HUES48 (cell line): Measurements from ENCODE around the gene B4GALT1.

ENCODE experiments used
- H3K27ac ChIP-seq: one replicate; pipeline ENCODE4 v1.7.0; 2013; ENCODE audit warnings: low read depth, low read length, inconsistent platforms
- H3K27me3 ChIP-seq: 2 replicates; pipeline ENCODE4 v1.6.1; 2013; ENCODE audit warnings: mild to moderate bottlenecking, low read length; ENCODE audit not compliant: control insufficient read depth, insufficient read depth
- H3K36me3 ChIP-seq: 2 replicates; pipeline ENCODE4 v1.6.1; 2013; ENCODE audit warnings: low read length; ENCODE audit not compliant: control insufficient read depth, insufficient read depth
- H3K4me1 ChIP-seq: 2 replicates; pipeline ENCODE4 v1.6.1; 2013; ENCODE audit warnings: mild to moderate bottlenecking, low read length; ENCODE audit not compliant: control insufficient read depth, insufficient read depth
- H3K4me3 ChIP-seq: 2 replicates; pipeline ENCODE4 v1.5.1; 2013; ENCODE audit warnings: mild to moderate bottlenecking, low read depth, low read length
- H3K9ac ChIP-seq: 2 replicates; pipeline ENCODE4 v1.6.1; 2013; ENCODE audit warnings: mild to moderate bottlenecking, low read depth, low read length, moderate library complexity
- H3K9me3 ChIP-seq: 2 replicates; pipeline ENCODE4 v1.6.1; 2013; ENCODE audit warnings: low read length; ENCODE audit not compliant: control insufficient read depth, insufficient read depth

Gene B4GALT1

GRCh38 chr9:33106372-33106771 lies 60.8 kb downstream of the B4GALT1 start:
- H3K4me1 ChIP-seq: peaks cover 9% of the 10 kb centered on the region; the same call in 1 of the 2 replicates
- H3K36me3 ChIP-seq: no peaks in the 10 kb centered on the region
- H3K9ac ChIP-seq: no peak overlapping the region
- H3K9me3 ChIP-seq: no peaks in the 10 kb centered on the region
- H3K27me3 ChIP-seq: no peaks in the 10 kb centered on the region
- H3K27ac ChIP-seq: no peak overlapping the region
- H3K4me3 ChIP-seq: no peak overlapping the region

- no peaks in the 10 kb centered on the region for H3K27me3 ChIP-seq
- no peaks in the 10 kb centered on the region for H3K9me3 ChIP-seq
- H3K27ac ChIP-seq: no peak overlapping the region
- no peaks in the 10 kb centered on the region for H3K36me3 ChIP-seq
- no peak overlapping the region for H3K4me3 ChIP-seq
- no peak overlapping the region for H3K9ac ChIP-seq
- peaks cover 9% of the 10 kb centered on the region; the same call in 1 of the 2 replicates for H3K4me1 ChIP-seq
These were observed 61.2 kb downstream of the B4GALT1 start for GRCh38 chr9:33105959-33106358.

GRCh38 chr9:33105504-33105903 lies 61.6 kb downstream of the B4GALT1 start:
- H3K9me3 ChIP-seq: no peaks in the 10 kb centered on the region
- no peak overlapping the region for H3K4me3 ChIP-seq
- no peaks in the 10 kb centered on the region for H3K36me3 ChIP-seq
- no peak overlapping the region for H3K27ac ChIP-seq
- peaks cover 9% of the 10 kb centered on the region; the same call in 1 of the 2 replicates for H3K4me1 ChIP-seq
- H3K27me3 ChIP-seq: no peaks in the 10 kb centered on the region
- H3K9ac ChIP-seq: no peak overlapping the region

DNA sequence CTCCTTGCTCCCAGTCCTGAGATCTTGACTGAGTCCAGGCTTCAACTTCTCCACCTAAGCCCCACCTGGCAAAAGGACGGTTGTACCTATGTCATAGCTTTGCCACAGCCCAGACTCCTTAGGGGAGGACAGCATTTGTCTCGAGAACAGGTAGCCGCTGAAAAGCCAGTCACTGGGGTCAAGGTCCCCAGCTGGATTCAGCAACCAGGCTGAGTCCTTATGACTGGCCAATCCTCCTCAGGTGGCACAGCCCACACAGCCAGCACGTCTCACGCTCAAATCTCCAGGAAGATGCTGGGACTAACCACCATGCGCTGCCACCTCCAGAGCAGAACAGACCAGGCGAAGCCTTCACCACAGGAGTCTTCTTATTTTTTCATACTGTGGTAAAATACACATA lies 62.7 kb downstream of the B4GALT1 start:
- H3K9ac ChIP-seq: no peak overlapping the region
- H3K27me3 ChIP-seq: no peaks in the 10 kb centered on the region
- H3K36me3 ChIP-seq: no peaks in the 10 kb centered on the region
- no peak overlapping the region for H3K4me3 ChIP-seq
- no peak overlapping the region for H3K27ac ChIP-seq
- H3K9me3 ChIP-seq: no peaks in the 10 kb centered on the region
- H3K4me1 ChIP-seq: 0 out of 2 replicates have a peak, but pooled peaks cover 9% of the 10 kb centered on the region

DNA sequence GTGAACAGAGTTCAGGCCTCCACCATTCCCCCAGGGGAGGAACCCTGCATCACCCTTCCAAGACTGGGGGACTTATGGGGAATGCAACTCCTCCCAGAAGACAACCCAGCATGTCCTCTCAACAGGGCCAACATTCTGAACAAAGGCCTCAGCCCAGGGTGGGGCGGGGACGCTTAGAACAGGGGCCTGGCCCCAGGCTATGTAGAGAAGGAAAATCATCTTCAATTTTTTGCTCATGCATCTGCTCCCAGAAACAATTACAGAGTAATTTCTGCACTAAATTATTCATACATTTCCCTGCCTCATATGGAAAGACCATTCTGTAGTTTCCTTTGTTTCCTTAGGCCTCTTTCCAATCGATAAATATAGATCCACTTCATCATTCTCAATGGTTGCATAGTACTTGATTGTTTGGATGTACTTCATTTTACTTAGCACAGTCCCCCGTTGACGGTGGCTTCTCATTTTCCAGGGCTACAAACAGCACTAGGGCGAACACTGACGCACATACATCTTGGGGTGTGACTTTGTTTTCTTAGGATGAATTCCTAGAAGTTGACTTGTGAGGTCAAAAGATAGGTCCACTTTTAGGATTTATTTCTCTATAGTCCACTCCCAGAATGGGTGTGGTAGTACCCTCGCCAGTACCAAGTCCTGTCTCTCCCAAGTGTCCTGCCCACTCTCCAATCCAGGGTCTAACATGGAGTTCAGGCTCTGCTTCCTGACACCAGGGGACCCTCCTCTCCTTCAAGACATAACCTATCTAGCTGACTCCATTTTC lies 63.4 kb downstream of the B4GALT1 start:
- Histone ChIP-seq H3K4me1 (0 out of 2 replicates have a peak, but pooled peaks cover 9% of the 10 kb centered on the region), H3K27me3 (no peaks in the 10 kb centered on the region), H3K9me3 (no peaks in the 10 kb centered on the region), H3K4me3 (no peak overlapping the region), H3K27ac (no peak overlapping the region), H3K36me3 (no peaks in the 10 kb centered on the region), H3K9ac (no peak overlapping the region)

DNA sequence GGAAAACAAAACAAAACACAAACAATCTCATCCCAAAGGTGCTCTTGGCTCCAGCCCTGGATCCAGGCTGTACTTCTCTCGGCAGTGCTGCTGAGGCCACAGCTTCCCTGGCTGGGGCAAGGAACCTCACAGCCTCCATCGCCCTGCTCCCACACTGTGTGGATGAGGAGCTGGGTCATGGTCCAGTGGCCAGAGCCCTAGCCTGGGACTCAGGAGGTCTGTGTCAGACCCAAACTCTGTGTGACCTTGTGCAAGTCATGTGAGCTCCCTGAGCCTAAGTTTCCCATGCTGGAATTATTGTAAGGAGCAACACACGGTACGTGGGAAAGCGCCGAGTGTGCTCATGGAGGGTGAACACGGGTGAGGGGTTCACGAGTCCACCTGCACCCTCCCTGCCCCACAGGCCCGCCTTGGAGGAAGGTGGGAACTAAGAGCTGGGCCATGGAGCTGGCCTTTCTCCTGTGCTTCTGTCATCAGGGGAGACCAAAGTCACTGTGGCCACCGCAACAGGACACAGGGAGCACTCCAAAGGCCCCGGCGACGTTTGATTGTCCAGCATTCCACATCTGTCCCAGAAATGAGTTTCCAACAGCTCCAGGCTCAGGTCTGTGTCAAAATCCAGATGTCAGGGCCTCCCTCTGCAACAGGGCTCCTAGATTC lies 64.5 kb downstream of the B4GALT1 start:
- Histone ChIP-seq H3K36me3 (no peaks in the 10 kb centered on the region), H3K4me1 (0 out of 2 replicates have a peak, but pooled peaks cover 9% of the 10 kb centered on the region), H3K27me3 (no peaks in the 10 kb centered on the region), H3K27ac (no peak overlapping the region), H3K9me3 (no peaks in the 10 kb centered on the region), H3K4me3 (no peak overlapping the region), H3K9ac (no peak overlapping the region)

DNA sequence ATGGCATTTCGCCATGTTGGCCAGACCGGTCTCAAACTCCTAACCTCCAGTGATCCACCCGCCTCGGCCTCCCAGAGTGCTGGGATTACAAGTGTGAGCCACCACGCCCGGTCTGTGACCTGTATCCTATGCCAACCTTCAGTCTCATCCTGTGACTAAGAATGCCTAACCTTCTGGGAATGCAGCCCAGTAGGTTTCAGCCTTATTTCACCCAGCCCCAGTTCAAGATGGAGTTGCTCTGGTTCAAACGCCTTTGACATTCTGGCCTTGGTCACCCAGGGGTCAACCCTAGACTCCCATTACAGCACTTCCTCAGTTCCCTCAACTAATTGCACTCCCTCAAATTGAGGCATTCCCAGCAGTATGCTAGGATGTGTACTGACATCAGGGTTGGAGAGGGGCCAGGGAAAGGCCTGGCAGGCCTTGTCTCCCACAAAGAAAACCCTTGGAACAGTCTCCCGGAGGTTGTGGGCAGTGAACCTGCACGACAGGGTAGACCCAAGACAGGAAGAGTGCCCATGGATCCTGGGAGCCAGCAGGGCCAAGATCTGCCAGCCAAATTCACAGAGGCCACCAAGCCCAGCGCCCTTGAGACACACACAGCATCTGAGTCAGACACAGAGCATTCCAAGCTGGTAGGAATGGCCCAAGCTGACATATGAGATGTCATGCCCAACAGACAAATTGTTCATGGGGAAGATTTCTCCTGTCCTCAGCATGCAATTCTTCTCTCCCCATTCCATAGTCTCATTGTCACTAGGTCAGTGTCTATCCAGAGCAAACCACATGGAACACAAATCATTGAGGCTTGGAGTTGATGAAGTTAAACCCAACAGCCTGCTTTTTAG lies 65.8 kb downstream of the B4GALT1 start:
- H3K9me3 ChIP-seq: no peaks in the 10 kb centered on the region
- H3K4me1 ChIP-seq: 0 out of 2 replicates have a peak, but pooled peaks cover 3% of the 10 kb centered on the region
- H3K4me3 ChIP-seq: no peak overlapping the region
- H3K27ac ChIP-seq: no peak overlapping the region
- no peaks in the 10 kb centered on the region for H3K27me3 ChIP-seq
- H3K36me3 ChIP-seq: no peaks in the 10 kb centered on the region
- no peak overlapping the region for H3K9ac ChIP-seq

- Histone ChIP-seq H3K9ac (no peak overlapping the region), H3K4me3 (no peak overlapping the region), H3K4me1 (0 out of 2 replicates have a peak, but pooled peaks cover 3% of the 10 kb centered on the region), H3K36me3 (no peaks in the 10 kb centered on the region), H3K9me3 (no peaks in the 10 kb centered on the region), H3K27ac (no peak overlapping the region), H3K27me3 (no peaks in the 10 kb centered on the region)
These were observed 67.4 kb downstream of the B4GALT1 start for GRCh38 chr9:33099754-33100153.

GRCh38 chr9:33097192-33097591 lies 69.9 kb downstream of the B4GALT1 start:
- H3K4me3 ChIP-seq: no peak overlapping the region
- H3K36me3 ChIP-seq: no peaks in the 10 kb centered on the region
- no peaks in the 10 kb centered on the region for H3K9me3 ChIP-seq
- no peaks in the 10 kb centered on the region for H3K27me3 ChIP-seq
- H3K9ac ChIP-seq: no peak overlapping the region
- H3K27ac ChIP-seq: no peak overlapping the region
- no peaks in the 10 kb centered on the region for H3K4me1 ChIP-seq

DNA sequence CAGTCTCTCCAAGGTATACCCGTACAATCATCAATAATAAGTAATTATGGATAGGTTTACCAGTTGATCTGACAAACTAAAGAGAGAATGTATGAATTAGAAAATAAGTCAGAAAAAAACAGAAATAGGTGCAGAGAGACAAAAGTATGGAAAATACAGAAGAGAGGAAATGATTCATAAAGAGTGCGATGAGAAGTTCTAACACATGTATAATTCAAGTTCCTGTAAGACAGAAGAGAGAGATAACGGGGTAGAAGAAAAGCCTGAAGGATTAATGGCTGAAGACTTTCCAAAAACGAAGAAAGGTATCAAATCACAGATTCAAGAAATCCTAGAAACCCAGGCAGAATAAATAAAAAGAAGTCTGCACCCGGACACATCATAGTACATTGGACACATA lies 74.5 kb downstream of the B4GALT1 start:
- no peaks in the 10 kb centered on the region for H3K9me3 ChIP-seq
- H3K4me3 ChIP-seq: no peak overlapping the region
- H3K4me1 ChIP-seq: no peaks in the 10 kb centered on the region
- H3K27me3 ChIP-seq: no peaks in the 10 kb centered on the region
- no peak overlapping the region for H3K9ac ChIP-seq
- no peak overlapping the region for H3K27ac ChIP-seq
- H3K36me3 ChIP-seq: no peaks in the 10 kb centered on the region
